ENCODE results near the gene NDUFV2. TPM values are rescaled to one million over a fixed set of nuclear protein-coding genes. Genes with fewer than 3 reads are reported as not detected.

NDUFV2 gene
- total RNA-seq, 4 donors from 2014 or later: 251 to 386 (median 277) TPM

DNA sequence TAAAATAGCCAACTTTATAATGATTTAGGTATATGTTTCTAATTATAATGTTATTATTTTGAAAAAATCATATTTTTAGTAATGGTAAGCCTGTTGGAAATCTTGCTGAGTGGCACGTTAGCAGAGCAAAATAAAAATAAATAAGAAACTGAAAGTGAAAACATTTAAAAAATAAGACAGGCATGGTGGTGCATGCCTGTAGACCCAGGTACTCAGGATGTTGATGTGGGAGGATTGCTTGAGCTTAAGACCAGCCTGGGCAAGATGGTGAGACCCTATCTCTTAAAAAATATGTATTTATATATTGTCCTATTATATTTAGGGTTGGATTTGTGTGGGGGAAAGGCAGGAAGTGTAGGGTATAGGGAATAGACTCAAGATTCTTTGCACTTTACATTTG is 18.3 kb downstream of the NDUFV2 start:
- Histone ChIP-seq H3K4me3 (no peak overlapping the region), H3K9me3 (no peaks in the 10 kb centered on the region), H3K27ac (peak overlapping the region; percentile 92 to 98 (median 98)), H3K36me3 (peaks cover 0 to 23% of the 10 kb centered on the region in 2 donors), H3K27me3 (no peaks in the 10 kb centered on the region), H3K4me1 (peaks cover 70 to 72% of the 10 kb centered on the region in 2 donors)
- ATAC-seq (no peak), DNase-seq (no peak)
- TF ChIP-seq CTCF (IDR thresholded peaks at IDR 0.05 in 4 of 5, conservative IDR thresholded peaks at IDR 0.05 in 1 of 5) (no peak), POLR2A (IDR thresholded peaks at IDR 0.05) (no peak)
- intact Hi-C loops (cut with DNase I; ENCODE audit: low total_unique reads) (no loop called here), in situ Hi-C loops (cut with MboI; ENCODE audit: low sequenced_read_pairs in 4 of 4) (loop anchor here in 1 of 4 donors (25.0 kb wide), 1 partner anchor 1883 kb away; the partner anchor contains the start of gene LRRC30)

- in situ Hi-C loops (cut with MboI; ENCODE audit: low sequenced_read_pairs in 4 of 4): loop anchor here in 1 of 4 donors (25.0 kb wide), 1 partner anchor 1886 kb away; the partner anchor contains the start of gene LRRC30
- no peak for DNase-seq
- intact Hi-C loops (cut with DNase I; ENCODE audit: low total_unique reads): no loop called here
- Histone ChIP-seq H3K27ac (peak overlapping the region; percentile 92 to 98 (median 98)), H3K4me3 (no peak overlapping the region), H3K36me3 (peaks cover 0 to 36% of the 10 kb centered on the region in 2 donors), H3K4me1 (peaks cover 68 to 73% of the 10 kb centered on the region in 2 donors), H3K27me3 (no peaks in the 10 kb centered on the region), H3K9me3 (no peaks in the 10 kb centered on the region)
- ATAC-seq: no peak
- TF ChIP-seq CTCF (IDR thresholded peaks at IDR 0.05 in 4 of 5, conservative IDR thresholded peaks at IDR 0.05 in 1 of 5): no peak
- TF ChIP-seq POLR2A (IDR thresholded peaks at IDR 0.05): no peak
Observed at GRCh38 chr18:9123520-9123919, 21.0 kb downstream of the NDUFV2 start.

DNA sequence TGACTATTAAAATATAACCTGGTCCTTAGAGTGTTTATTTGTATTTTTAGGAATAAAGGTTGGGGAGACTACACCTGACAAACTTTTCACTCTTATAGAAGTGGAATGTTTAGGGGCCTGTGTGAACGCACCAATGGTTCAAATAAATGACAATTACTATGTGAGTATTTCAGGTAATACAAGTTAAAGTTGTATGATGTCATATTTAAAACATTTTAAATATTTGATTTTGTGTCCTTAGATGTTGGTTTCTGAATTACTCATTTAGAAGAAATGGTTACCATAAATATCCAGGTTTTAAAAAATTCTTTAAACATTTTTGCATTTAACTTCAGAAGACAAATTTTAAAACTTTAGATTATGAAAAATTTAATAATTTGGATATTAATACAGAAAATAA is 22.3 kb downstream of the NDUFV2 start:
- Histone ChIP-seq H3K9me3 (no peaks in the 10 kb centered on the region), H3K4me1 (peaks cover 61 to 69% of the 10 kb centered on the region in 2 donors), H3K27ac (peak overlapping the region; percentile 92 to 98 (median 98)), H3K27me3 (no peaks in the 10 kb centered on the region), H3K4me3 (no peak overlapping the region), H3K36me3 (peaks cover 0 to 48% of the 10 kb centered on the region in 2 donors)
- in situ Hi-C loops (cut with MboI; ENCODE audit: low sequenced_read_pairs in 4 of 4) (loop anchor here in 1 of 4 donors (25.0 kb wide), 1 partner anchor 1888 kb away; the partner anchor contains the start of gene LRRC30), intact Hi-C loops (cut with DNase I; ENCODE audit: low total_unique reads) (no loop called here)
- DNase-seq: no peak
- TF ChIP-seq CTCF (IDR thresholded peaks at IDR 0.05 in 4 of 5, conservative IDR thresholded peaks at IDR 0.05 in 1 of 5) (no peak), POLR2A (IDR thresholded peaks at IDR 0.05) (no peak)
- ATAC-seq: no peak

DNA sequence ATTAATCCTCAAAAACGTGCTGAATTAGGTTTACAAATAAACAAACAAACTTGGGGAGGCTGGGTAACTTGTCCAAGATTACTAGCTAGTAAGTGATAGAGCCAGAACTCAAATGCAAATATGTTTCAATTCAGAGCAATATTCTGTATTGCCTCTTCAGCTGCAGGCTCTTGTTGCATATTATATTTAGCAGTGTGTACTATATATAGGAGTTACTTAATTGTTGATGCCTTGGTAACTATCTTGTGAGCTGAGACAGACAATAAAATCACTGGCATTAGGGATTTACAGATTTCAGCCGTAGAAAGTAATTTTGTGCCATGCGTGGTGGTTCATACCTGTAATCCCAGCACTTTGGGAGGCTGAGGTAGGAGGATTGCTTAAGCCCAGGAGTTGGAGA is 23.8 kb downstream of the NDUFV2 start:
- Histone ChIP-seq H3K36me3 (peaks cover 0 to 43% of the 10 kb centered on the region in 2 donors), H3K9me3 (no peaks in the 10 kb centered on the region), H3K27ac (peak overlapping the region; percentile 92 to 98 (median 98)), H3K27me3 (no peaks in the 10 kb centered on the region), H3K4me1 (peaks cover 58 to 73% of the 10 kb centered on the region in 2 donors), H3K4me3 (peak overlapping the region in 2 of 4 donors; percentile 0 to 15)
- intact Hi-C loops (cut with DNase I; ENCODE audit: low total_unique reads): no loop called here
- ATAC-seq (peak; percentile 96 to 98), DNase-seq (no peak)
- TF ChIP-seq POLR2A (IDR thresholded peaks at IDR 0.05) (no peak), CTCF (IDR thresholded peaks at IDR 0.05 in 4 of 5, conservative IDR thresholded peaks at IDR 0.05 in 1 of 5) (no peak)
- in situ Hi-C loops (cut with MboI; ENCODE audit: low sequenced_read_pairs in 4 of 4): no loop called here
